ENCODE measurements around the gene FSTL1.
A peak's percentile ranks its signal among the peaks of the same experiment; 100 is the strongest.

Gene FSTL1

GRCh38 chr3:120450600-120451271 is at the start of gene FSTL1:
Gene FSTL1 (minus strand): TSS chr3:120450992. CDS start chr3:120450746, 246 bp downstream.
- no peak for DNase-seq (ENCODE audit: low read depth)

- peak; percentile 88 for DNase-seq (ENCODE audit: low read depth)
These were observed 48.0 kb upstream of the FSTL1 start for GRCh38 chr3:120498556-120499346.

- no peak for DNase-seq (ENCODE audit: low read depth)
These were observed 47.0 kb upstream of the FSTL1 start for GRCh38 chr3:120497818-120498217.

- DNase-seq (ENCODE audit: low read depth) = peak; percentile 85
These were observed 46.5 kb upstream of the FSTL1 start for GRCh38 chr3:120497336-120497735.

GRCh38 chr3:120496278-120497002 is 45.6 kb upstream of the FSTL1 start:
- DNase-seq (ENCODE audit: low read depth) = no peak

- DNase-seq (ENCODE audit: low read depth) = no peak
These were observed 45.0 kb upstream of the FSTL1 start for GRCh38 chr3:120495809-120496208.

- DNase-seq (ENCODE audit: low read depth) = no peak
These were observed 41.3 kb upstream of the FSTL1 start for GRCh38 chr3:120492103-120492502.

GRCh38 chr3:120489421-120489820 is 38.6 kb upstream of the FSTL1 start:
- no peak for DNase-seq (ENCODE audit: low read depth)

GRCh38 chr3:120488296-120488695 is 37.5 kb upstream of the FSTL1 start:
- no peak for DNase-seq (ENCODE audit: low read depth)

GRCh38 chr3:120487191-120487650 is 36.4 kb upstream of the FSTL1 start:
- no peak for DNase-seq (ENCODE audit: low read depth)

- DNase-seq (ENCODE audit: low read depth) = no peak
These were observed 30.3 kb upstream of the FSTL1 start for GRCh38 chr3:120481081-120481480.

- no peak for DNase-seq (ENCODE audit: low read depth)
These were observed 27.0 kb upstream of the FSTL1 start for GRCh38 chr3:120477781-120478180.

- DNase-seq (ENCODE audit: low read depth) = no peak
These were observed 25.1 kb upstream of the FSTL1 start for GRCh38 chr3:120475722-120476377.

- no peak for DNase-seq (ENCODE audit: low read depth)
These were observed 23.3 kb upstream of the FSTL1 start for GRCh38 chr3:120473896-120474675.

- no peak for DNase-seq (ENCODE audit: low read depth)
These were observed 22.6 kb upstream of the FSTL1 start for GRCh38 chr3:120473389-120473788.

- peak; percentile 74 for DNase-seq (ENCODE audit: low read depth)
These were observed 21.5 kb upstream of the FSTL1 start for GRCh38 chr3:120472121-120472844.

- DNase-seq (ENCODE audit: low read depth) = peak; percentile 84
These were observed 20.9 kb upstream of the FSTL1 start for GRCh38 chr3:120471643-120472042.

GRCh38 chr3:120470870-120471269 is 20.1 kb upstream of the FSTL1 start:
- DNase-seq (ENCODE audit: low read depth) = no peak

- peak; percentile 45 for DNase-seq (ENCODE audit: low read depth)
These were observed 19.1 kb upstream of the FSTL1 start for GRCh38 chr3:120469882-120470301.

GRCh38 chr3:120469440-120469839 is 18.6 kb upstream of the FSTL1 start:
- peak; percentile 64 for DNase-seq (ENCODE audit: low read depth)

Measured in HS-27A (cell line).